HG02840 (cell line): Measurements from ENCODE around the gene STXBP1.
A peak's percentile ranks its signal among the peaks of the same experiment; 100 is the strongest.

Experiments
- ATAC-seq: cut with Tn5 transposase; IDR thresholded peaks from one replicate; pipeline ENCODE4 v1.9.1; 2021; ENCODE audit warnings: mild to moderate bottlenecking, moderate library complexity, moderate number of reproducible peaks; ENCODE audit not compliant: unreplicated experiment, low FRiP score

Gene STXBP1

DNA sequence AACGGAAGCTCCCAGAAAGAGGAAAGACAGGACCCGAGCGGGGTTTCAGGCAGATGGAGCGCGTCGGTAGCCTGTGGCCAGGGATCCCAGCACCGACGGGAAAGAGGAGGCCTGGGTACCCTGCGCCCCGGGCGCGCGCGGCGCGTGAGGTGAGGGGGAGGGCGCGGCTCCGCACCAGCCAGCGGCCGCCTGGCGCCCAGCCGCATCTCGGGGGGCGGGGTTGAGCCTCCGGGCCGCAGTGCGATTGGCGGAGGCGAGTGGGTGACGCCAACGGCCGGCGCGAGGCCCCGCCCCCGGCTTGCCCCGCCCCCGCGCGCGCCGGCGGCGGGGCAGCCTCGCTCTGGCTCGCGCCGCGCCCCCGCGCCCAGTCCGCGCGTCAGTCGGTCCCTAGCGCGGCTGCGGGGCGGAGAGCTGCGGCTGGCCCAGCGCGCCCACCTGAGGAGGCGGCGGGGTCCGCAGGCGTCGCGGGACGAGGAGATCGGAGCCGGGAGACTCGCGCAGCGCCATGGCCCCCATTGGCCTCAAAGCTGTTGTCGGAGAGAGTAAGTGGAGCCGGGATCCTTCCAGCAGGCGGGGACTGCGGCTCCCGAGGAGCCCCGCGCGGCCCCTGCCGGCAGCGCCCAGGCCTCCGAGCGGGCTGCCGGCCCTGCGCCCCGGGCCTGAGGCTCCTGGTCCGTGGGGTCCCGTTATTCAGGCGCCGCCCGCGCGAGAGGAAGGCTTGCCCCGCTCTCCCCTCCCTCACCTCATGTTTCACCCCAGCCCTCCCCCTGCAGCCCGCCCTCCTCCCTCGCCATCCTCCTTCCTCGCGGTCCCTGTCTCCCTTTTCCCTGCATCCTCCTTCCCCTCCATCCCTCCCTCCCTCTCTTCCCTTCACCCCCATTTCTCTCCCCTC lies at the start of gene STXBP1:
STXBP1 (plus strand) TSS at position 379 of the 892 bp plus-strand sequence; CDS start at position 506, 127 bp downstream.
- ATAC-seq, result peak; percentile 87

DNA sequence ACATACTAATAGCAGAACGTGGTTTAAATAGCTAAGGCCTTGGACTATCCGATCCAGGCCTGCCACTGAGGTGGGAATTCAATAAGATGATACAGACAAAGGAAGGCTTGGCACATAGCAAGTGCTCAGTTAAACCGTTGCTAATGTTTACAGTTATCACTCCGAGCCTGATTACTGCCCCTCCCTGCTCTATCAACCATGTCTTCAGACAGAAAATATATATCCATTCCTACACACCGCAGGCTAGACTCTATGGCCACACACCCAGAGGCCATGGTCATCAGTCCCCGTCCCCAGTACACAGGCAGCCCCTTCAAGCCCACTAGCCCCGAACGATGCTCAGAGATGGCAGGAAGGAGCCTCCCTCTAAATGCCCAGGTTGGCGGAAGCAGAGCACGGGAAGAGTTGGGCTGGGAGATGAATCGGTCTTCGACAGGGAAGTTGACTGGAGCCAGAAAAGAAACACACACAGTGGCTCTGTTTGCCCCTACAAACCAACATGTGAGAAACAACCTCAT lies 49.7 kb upstream of the STXBP1 start:
- ATAC-seq, result no peak

- no peak for ATAC-seq
Measured at GRCh38 chr9:127562841-127563401, 49.2 kb upstream of the STXBP1 start.

GRCh38 chr9:127563579-127563978 lies 48.5 kb upstream of the STXBP1 start:
- no peak for ATAC-seq

DNA sequence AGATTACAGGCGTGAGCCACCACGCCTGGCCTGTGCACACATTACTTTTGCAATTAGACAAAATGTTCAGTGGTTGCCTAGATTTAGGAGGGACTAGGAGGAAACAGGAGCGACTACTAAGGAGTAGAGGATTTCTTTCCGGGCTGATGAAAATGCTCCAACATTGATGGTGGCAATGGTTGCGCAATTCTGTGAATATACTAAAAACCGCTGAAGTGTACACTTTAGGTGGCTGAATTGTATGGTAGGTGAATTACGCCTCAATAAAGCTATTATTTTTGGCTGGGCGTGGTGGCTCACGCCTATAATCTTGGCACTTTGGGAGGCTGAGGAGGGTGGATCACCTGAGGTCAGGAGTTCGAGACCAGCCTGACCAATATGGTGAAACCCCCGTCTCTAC lies 46.8 kb upstream of the STXBP1 start:
- no peak for ATAC-seq

GRCh38 chr9:127566351-127567001 lies 45.6 kb upstream of the STXBP1 start:
- no peak for ATAC-seq

GRCh38 chr9:127567035-127567729 lies 44.9 kb upstream of the STXBP1 start:
- no peak for ATAC-seq

GRCh38 chr9:127567730-127568617 lies 44.1 kb upstream of the STXBP1 start:
- ATAC-seq, result no peak

- no peak for ATAC-seq
Measured at GRCh38 chr9:127568618-127568970, 43.5 kb upstream of the STXBP1 start.

GRCh38 chr9:127568971-127569885 lies 42.8 kb upstream of the STXBP1 start:
- ATAC-seq, result no peak

- ATAC-seq, result no peak
Measured at GRCh38 chr9:127569886-127570401, 42.1 kb upstream of the STXBP1 start.

GRCh38 chr9:127570533-127571111 lies 41.5 kb upstream of the STXBP1 start:
- no peak for ATAC-seq

DNA sequence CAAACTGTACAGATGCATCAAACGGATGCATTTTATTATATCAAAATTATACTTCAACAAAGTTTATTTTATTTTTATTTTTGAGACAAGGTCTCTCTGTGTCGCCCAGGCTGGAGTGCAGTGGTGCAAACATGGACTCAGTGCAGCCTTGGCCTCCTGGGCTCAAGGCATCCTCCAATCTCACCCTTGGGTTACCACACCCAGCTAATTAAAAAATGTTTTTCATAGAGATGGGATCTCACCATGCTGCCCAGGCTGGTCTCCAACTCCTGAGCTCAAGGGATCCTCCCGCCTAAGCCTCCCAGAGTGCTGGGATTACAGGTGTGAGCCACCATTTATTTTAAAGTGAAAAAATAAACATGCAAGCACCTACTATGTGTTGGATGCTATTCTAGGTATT lies 40.1 kb upstream of the STXBP1 start:
- no peak for ATAC-seq

DNA sequence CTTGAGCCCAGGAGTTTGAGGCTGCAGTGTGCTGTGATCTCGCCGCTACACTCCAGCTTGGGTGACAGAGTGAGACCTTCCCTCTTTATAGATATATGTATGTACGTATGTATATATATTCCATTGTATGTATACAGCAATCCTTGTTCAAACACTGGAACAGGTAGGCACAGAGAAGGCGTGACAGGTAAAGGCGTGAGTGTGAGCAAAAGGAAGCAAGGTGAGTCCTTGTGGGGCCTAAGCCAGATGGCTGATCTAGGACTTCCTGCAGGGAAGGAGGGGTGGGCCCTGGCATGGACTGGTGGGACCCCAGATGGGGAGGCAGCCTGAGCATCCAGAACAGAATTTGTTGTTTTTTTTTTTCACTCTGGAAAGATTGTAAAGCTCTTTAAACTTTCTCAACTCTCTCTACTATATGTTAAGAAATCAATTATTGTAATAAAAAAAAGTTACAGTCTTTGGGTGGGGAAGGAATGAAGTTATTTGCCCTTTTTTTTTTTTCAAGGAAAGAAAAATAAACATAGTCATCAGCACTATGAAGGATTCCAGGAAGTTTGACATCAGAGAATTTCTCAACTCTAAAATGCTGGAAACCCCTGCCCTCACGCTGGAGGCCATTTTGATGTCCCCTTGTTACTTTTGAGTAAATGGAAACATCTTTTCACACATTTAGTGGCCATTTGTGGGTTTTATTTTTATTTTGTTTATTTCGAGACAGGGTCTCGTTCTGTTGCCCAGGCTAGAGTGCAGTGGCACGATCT lies 38.9 kb upstream of the STXBP1 start:
- no peak for ATAC-seq

- no peak for ATAC-seq
Measured at GRCh38 chr9:127574072-127574993, 37.7 kb upstream of the STXBP1 start.
